HG03095 (cell line): Measurements from ENCODE around the gene TNP2.

Source experiments
- ATAC-seq: cut with Tn5 transposase; IDR thresholded peaks from one replicate; pipeline ENCODE4 v1.9.1; 2021; ENCODE audit warnings: moderate library complexity; ENCODE audit not compliant: unreplicated experiment

TNP2 gene

GRCh38 chr16:11277607-11278337 lies 8.6 kb upstream of the TNP2 start:
- no peak for ATAC-seq

GRCh38 chr16:11276896-11277593 lies 7.9 kb upstream of the TNP2 start:
- ATAC-seq = no peak

DNA sequence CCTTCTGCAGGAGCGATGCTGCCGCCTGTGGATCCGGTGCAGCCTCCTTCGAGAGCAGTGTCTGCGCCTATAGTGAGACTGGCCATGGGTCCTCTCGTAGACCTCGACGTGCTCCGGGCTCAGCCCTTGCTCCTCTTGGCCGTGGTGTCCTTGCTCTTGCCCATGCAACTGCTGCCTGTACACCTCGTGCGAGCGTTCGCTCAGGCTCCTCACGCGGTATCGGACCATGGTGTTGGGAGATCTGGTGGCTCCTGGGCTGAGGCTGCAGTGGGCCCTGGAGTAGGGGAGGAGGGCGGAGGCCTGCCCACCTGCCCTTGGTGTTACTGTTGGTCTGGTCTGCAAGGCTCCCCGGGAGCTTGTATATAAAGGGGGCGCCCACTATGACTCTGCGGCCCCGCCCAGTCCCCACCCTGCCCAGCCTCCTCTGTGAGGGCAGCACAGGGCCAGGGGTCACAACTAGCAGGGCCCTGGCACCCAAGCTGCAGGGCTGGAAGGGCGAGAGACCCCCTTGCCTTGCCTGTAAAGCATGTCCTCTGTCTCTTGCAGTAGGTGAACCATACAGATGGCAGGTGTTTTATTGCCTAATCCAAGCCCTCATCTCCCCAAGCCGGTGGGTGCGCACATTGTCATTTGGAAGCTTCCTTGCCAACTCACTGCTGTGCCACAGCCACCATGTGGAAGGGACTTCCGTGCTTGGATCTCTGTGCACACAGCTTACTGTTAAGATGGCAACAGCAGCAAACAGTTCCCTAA lies 7.2 kb upstream of the TNP2 start, which contains the start of gene PRM2:
PRM2 (minus strand) TSS at position 338 of the 753 bp plus-strand sequence; CDS start at position 228, 110 bp downstream.
- no peak for ATAC-seq

- no peak for ATAC-seq
Measured at GRCh38 chr16:11274964-11275363, 5.8 kb upstream of the TNP2 start.

GRCh38 chr16:11273721-11274324 lies 4.7 kb upstream of the TNP2 start:
- no peak for ATAC-seq

GRCh38 chr16:11272921-11273720 lies 4.0 kb upstream of the TNP2 start, which contains the start of gene PRM3:
PRM3 (minus strand) TSS chr16:11273629; CDS start chr16:11273595, 34 bp downstream.
- no peak for ATAC-seq

DNA sequence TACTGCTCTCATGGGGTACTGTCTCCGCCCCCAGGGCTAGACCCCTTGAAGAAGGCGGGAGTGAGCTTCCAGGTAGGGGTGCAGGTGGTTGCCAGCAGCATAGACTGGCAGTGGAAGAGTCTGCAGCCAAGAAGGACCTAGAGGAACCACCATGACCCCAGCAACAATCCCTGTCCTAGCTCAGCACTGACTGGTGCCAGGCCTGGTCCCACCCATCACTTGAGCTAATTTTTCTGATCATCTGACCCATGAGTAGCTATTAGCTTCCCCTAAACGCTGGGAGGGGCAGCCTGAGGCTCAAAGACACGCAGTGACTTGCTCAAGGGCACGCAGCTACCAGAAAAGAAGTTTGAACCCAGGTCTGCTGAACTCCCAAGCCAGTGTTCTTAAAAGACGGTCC lies 3.4 kb upstream of the TNP2 start:
- ATAC-seq = no peak

DNA sequence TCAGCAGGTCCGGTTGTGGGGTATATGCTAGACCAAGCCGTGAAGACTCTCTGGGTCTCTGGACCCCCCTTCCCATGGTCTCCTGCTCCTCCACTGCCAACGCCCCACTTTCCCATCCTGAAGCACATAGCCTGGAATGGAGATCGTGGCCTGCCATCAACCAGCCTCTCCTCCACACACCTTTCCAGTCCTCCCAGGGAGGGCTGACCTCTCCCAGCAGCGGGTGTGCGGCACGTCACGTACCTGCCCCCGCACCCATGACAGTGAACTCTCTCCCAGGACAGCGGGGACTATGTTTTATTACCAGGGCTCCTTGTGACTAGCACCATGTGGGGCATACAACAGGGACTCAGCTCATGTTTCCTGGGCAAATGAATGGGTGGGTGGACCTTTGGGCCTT lies 2.5 kb upstream of the TNP2 start:
- no peak for ATAC-seq

- no peak for ATAC-seq
Measured at GRCh38 chr16:11270602-11271162, 1.6 kb upstream of the TNP2 start.

DNA sequence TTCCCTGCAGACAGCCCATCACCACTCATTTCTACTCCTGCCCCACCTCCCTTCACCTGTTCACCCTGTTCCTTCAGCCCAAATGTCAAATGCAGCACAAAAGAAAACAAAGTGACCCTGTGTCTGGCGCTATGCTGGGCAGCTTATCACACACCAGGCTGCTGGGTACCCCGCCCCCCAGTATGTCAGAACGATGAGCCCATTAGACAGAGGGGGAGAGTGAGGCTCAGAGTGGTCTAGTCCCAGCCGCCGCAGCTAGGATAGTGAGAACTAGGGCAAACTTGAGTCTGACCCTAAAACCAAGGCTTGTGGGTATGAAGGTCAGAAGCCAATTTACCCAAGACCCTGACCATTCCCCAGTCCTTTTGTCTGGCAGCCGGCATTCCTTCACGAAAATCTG lies 4.0 kb downstream of the TNP2 start:
- ATAC-seq = no peak

DNA sequence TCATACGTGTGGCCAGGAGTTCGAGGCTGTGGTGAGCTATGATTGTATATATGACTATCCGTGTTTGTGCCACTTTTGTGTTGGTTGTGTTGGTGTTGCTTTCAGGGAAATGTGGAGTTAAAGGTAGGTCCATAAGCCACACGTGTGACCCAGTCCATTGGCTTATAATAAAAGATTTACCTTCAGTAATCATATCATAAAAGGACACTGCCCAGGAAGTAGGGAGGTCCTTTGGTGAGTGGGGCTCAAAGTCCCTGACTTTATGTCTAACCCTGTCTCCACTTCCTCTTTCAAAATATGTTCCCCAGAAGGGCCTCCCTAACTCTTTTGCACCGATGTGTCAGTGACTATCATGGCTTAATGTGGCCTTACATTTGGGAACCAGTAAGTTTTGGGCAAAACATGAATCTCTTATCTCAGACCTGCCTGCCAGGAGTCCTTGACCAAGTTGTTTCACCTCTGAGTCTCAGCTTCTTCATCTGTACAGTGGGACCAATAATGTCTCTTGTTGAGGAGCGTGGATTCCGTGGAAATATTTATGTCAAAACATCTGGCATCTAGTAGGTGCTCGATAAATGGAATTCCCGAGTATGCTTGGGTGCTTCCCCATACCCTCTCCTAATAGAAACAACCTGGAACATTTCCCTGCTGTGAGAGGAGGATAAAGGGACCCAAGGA lies 4.8 kb downstream of the TNP2 start:
- no peak for ATAC-seq

DNA sequence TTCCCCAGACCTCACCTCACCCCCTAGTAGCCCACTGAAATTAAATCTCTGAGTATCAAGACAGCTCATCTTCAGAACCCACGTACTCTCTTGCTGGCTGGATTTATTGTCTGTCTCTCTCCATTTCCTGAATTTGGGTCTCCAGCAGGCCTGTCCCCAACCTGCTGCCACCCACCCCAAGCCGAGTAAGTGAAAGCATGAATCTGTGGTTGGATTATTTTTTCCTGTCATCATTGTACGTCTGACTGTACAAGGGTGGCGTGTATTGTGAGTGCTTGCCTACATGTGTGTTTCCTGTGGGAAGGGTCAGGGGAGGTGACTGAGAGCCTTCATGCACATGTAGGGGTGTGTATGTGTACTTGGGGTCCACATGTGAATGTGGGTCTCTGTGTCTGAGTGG lies 5.4 kb downstream of the TNP2 start:
- ATAC-seq = no peak

DNA sequence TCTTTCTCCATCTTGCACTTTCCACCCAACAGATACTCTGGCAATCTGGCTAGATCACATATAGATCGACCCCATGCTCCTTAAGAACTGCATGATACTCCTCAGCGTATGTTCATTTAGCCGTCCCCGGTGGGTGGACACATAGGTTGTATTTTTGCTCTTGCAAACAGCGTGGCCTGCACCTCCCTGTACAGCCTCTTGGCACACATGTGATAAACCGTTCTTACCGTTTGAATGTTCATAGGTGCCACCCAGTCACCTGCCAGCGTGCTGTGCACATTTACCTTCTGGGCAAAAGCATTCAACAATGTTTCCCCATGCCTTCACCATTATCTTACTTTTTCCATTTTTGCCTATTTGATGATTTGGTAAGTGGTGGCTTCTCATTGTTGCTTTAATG lies 6.2 kb downstream of the TNP2 start:
- ATAC-seq = no peak

DNA sequence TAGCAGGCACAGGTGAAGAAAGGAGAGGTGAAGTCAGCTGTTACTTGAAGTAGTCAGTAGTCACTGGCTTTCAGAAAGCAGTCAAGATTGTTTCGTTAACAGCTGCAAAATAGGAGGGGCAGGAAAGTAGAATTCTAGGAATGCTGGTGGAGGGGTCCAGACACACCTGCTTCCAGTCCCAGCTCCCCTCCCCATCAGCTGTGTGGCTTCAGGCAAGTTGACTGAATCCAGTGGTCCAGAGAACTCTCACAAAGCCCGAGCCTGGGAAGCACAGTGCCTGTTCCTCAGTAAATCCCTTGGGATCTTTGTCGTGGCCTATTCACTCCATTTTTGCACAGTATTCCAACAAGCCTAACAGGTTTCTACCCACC lies 8.5 kb downstream of the TNP2 start:
- no peak for ATAC-seq

- no peak for ATAC-seq
Measured at GRCh38 chr16:11259655-11260595, 9.2 kb downstream of the TNP2 start.

- ATAC-seq = no peak
Measured at GRCh38 chr16:11258553-11259492, 10.3 kb downstream of the TNP2 start.

DNA sequence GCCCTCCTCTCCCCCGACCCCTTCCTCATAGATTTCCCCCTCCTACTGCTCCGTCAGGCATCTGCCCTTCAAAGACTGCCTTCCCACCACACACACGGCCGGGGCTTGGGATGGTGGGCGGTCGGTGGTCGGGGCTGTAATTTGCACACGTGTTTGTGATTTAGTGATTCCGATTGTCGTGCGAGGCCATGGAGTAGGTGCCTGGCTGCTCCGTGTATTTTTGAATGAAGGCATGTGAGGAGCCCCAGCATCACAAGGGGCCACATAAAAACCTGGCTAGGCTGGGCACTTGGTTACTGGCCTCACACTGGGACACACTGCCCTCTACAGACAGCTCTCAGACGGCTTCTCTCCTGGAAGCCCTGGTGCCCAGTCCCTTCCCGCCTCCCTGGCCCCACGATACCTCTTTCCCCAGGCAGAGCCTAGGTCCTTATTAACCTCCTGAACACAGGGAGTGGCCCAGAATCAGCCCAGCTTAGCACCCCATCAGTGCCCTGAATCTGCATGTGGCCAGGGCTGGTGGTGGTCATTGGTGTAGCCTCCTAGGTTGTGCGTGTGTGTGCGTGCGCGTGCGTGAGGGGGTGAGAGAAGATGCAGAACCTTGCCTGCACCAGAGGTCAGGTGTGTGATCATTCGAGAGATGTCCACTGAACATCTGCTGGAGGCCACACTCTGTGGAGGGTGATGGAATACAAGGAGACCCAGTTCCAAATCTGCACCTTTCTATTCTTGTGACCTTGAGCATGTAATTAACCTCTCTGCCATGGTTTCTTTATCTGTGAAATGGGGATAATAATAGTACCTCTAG lies 11.8 kb downstream of the TNP2 start:
- no peak for ATAC-seq
